SH-SY5Y (cell line): ENCODE data around the gene FAM13A.

Source experiments
- GATA2 ChIP-seq: IDR thresholded peaks from 2 replicates; pipeline ENCODE4 v1.6.1; 2011; ENCODE audit warnings: mild to moderate bottlenecking, low read depth, low read length
- GATA3 ChIP-seq: IDR thresholded peaks from 2 replicates; pipeline ENCODE4 v1.6.1; 2011; ENCODE audit warnings: low read depth, mild to moderate bottlenecking, low read length, moderate library complexity

GRCh38 chr4:88911246-88912212 is 145.5 kb downstream of the FAM13A start:
- TF ChIP-seq GATA3 (no peak), GATA2 (no peak)
